Gastrocnemius medialis (tissue), 4 donors: ENCODE measurements around the gene LPGAT1.

Experiments used
- POLR2A ChIP-seq, 2 donors: fragments of 450-650 bp; IDR thresholded peaks; one replicate each; pipeline ENCODE4 v1.6.1; 2017; ENCODE audit warnings: antibody characterized with exemption in 2 of 2, mild to moderate bottlenecking in 2 of 2, moderate library complexity in 2 of 2
- TF ChIP-seq, protein P1 (sequence below), 5 experiments: fragments of 450-650 bp in 3 of 5; fragments of 200-600 bp in 2 of 5; sonication (generic) in 2 of 5; IDR thresholded peaks in 4 of 5; conservative IDR thresholded peaks in 1 of 5; 1 replicate in 4 of 5; 2 replicates in 1 of 5; pipeline ENCODE4 v1.5.1; 2016 to 2019; ENCODE audit warnings: antibody characterized with exemption in 5 of 5, mild to moderate bottlenecking in 3 of 5, moderate library complexity in 3 of 5

DNA sequence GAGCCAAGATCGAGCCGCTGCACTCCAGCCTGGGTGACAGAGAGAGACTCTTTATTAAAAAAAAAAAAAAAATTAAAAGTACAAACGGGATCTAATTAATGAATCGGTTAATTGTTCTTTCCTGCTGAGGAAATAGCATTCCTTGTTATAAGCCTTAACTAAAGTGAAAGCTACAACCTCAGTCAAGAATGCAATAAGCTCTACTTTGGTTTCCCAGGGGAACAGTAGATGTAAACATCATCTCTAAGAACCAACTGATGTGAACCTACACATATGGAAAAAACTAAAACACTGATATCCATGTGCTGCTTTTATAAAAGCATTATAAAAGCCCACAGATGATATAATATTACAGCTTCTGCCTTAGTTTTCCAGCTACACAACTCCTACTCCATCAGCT lies 41.9 kb downstream of the LPGAT1 start:
- TF ChIP-seq, protein P1, sequence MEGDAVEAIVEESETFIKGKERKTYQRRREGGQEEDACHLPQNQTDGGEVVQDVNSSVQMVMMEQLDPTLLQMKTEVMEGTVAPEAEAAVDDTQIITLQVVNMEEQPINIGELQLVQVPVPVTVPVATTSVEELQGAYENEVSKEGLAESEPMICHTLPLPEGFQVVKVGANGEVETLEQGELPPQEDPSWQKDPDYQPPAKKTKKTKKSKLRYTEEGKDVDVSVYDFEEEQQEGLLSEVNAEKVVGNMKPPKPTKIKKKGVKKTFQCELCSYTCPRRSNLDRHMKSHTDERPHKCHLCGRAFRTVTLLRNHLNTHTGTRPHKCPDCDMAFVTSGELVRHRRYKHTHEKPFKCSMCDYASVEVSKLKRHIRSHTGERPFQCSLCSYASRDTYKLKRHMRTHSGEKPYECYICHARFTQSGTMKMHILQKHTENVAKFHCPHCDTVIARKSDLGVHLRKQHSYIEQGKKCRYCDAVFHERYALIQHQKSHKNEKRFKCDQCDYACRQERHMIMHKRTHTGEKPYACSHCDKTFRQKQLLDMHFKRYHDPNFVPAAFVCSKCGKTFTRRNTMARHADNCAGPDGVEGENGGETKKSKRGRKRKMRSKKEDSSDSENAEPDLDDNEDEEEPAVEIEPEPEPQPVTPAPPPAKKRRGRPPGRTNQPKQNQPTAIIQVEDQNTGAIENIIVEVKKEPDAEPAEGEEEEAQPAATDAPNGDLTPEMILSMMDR (IDR thresholded peaks at IDR 0.05 in 4 of 5, conservative IDR thresholded peaks at IDR 0.05 in 1 of 5) = no peak
- no peak for TF ChIP-seq POLR2A (IDR thresholded peaks at IDR 0.05)
